Ishikawa (cell line): ENCODE results near the gene IFTAP.

ENCODE experiments used
- CEBPB ChIP-seq: IDR thresholded peaks from 2 replicates; pipeline ENCODE4 v1.6.1; 2012
- CREB1 ChIP-seq: IDR thresholded peaks from 2 replicates; pipeline ENCODE4 v1.6.1; 2012; ENCODE audit warnings: low read depth
- EP300 ChIP-seq: IDR thresholded peaks from 2 replicates; pipeline ENCODE4 v1.6.1; 2012; ENCODE audit warnings: borderline replicate concordance
- NFIC ChIP-seq: IDR thresholded peaks from 2 replicates; pipeline ENCODE4 v1.6.1; 2012
- RAD21 ChIP-seq: IDR thresholded peaks from 2 replicates; pipeline ENCODE4 v1.6.1; 2012; ENCODE audit warnings: low read depth
- TAF1 ChIP-seq: IDR thresholded peaks from 2 replicates; pipeline ENCODE4 v1.6.1; 2012; ENCODE audit warnings: low read depth, mild to moderate bottlenecking
- TCF12 ChIP-seq: IDR thresholded peaks from 2 replicates; pipeline ENCODE4 v1.6.1; 2012; ENCODE audit warnings: low read depth
- TEAD4 ChIP-seq: IDR thresholded peaks from 2 replicates; pipeline ENCODE4 v1.6.1; 2012
- YY1 ChIP-seq: IDR thresholded peaks from 2 replicates; pipeline ENCODE4 v1.6.1; 2012; ENCODE audit warnings: low read depth
- ZBTB7A ChIP-seq: IDR thresholded peaks from 2 replicates; pipeline ENCODE4 v1.6.1; 2012; ENCODE audit warnings: low read depth
- TF ChIP-seq, protein P1 (sequence below): IDR thresholded peaks from 2 replicates; pipeline ENCODE4 v1.6.1; 2012
- TF ChIP-seq, protein P2 (sequence below): IDR thresholded peaks from 2 replicates; pipeline ENCODE4 v1.6.1; 2012; ENCODE audit warnings: low read depth, mild to moderate bottlenecking
- TF ChIP-seq, protein P3 (sequence below): IDR thresholded peaks from 2 replicates; pipeline ENCODE4 v1.6.1; 2012

DNA sequence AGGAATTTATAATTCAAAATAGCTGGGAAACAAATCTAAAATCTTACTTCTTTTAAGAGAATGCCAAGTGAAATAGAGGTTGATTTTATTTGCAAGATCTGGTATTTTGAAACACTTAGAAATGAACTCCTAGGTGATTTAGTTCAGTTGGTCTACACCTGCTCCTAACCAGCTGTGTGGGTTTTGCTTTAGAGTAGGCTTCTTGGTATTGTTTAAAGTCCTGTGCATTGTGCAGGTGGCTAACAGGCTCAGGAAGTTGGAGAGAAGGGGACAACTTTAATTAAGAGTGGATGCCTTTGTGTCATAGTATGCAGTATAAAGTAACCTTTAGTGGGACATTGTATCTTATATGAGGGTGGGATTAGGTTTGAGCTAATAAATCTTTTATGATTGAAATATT, 7.8 kb downstream of the IFTAP start:
- TF ChIP-seq, protein P1, sequence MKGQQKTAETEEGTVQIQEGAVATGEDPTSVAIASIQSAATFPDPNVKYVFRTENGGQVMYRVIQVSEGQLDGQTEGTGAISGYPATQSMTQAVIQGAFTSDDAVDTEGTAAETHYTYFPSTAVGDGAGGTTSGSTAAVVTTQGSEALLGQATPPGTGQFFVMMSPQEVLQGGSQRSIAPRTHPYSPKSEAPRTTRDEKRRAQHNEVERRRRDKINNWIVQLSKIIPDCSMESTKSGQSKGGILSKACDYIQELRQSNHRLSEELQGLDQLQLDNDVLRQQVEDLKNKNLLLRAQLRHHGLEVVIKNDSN = no peak
- no peak for TF ChIP-seq ZBTB7A
- no peak for TF ChIP-seq TCF12
- TF ChIP-seq, protein P2, sequence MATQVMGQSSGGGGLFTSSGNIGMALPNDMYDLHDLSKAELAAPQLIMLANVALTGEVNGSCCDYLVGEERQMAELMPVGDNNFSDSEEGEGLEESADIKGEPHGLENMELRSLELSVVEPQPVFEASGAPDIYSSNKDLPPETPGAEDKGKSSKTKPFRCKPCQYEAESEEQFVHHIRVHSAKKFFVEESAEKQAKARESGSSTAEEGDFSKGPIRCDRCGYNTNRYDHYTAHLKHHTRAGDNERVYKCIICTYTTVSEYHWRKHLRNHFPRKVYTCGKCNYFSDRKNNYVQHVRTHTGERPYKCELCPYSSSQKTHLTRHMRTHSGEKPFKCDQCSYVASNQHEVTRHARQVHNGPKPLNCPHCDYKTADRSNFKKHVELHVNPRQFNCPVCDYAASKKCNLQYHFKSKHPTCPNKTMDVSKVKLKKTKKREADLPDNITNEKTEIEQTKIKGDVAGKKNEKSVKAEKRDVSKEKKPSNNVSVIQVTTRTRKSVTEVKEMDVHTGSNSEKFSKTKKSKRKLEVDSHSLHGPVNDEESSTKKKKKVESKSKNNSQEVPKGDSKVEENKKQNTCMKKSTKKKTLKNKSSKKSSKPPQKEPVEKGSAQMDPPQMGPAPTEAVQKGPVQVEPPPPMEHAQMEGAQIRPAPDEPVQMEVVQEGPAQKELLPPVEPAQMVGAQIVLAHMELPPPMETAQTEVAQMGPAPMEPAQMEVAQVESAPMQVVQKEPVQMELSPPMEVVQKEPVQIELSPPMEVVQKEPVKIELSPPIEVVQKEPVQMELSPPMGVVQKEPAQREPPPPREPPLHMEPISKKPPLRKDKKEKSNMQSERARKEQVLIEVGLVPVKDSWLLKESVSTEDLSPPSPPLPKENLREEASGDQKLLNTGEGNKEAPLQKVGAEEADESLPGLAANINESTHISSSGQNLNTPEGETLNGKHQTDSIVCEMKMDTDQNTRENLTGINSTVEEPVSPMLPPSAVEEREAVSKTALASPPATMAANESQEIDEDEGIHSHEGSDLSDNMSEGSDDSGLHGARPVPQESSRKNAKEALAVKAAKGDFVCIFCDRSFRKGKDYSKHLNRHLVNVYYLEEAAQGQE = no peak
- TF ChIP-seq YY1 = no peak
- TF ChIP-seq RAD21 = no peak
- no peak for TF ChIP-seq TEAD4
- TF ChIP-seq TAF1 = no peak
- TF ChIP-seq CREB1 = no peak
- no peak for TF ChIP-seq CEBPB
- no peak for TF ChIP-seq EP300
- TF ChIP-seq, protein P3, sequence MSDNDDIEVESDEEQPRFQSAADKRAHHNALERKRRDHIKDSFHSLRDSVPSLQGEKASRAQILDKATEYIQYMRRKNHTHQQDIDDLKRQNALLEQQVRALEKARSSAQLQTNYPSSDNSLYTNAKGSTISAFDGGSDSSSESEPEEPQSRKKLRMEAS = no peak
- no peak for TF ChIP-seq NFIC
